ENCODE measurements around the gene KRT32.

The KRT32 gene

DNA sequence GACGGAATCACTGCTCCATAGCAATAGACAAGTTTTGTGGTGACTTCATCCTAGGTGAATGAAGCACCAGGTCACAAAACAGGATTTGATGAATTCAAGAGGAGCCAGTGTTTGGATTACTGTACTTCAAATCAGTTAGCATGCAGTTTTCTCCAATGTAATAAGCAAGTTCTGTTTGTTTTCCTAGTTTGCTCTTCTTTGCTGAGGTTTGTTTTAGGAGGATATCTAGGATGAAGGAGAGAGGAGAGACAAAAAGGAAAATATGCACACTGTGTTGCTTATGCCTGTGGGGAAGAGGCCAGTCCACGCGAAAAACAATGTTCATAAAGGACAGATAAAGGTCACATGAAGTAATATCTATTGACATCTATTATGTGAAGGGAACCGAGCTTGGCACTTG, 51.8 kb downstream of the KRT32 start:
- Mint-ChIP-seq H3K27me3 (ENCODE audit: low read depth, poor library complexity) (peaks cover 4% of the 10 kb centered on the region), H3K4me3 (no peak overlapping the region), H3K27ac (no peak overlapping the region), H3K36me3 (ENCODE audit: low read depth) (no peaks in the 10 kb centered on the region), H3K4me1 (peaks cover 33% of the 10 kb centered on the region), H3K9me3 (no peaks in the 10 kb centered on the region)
- TF ChIP-seq, protein P1, sequence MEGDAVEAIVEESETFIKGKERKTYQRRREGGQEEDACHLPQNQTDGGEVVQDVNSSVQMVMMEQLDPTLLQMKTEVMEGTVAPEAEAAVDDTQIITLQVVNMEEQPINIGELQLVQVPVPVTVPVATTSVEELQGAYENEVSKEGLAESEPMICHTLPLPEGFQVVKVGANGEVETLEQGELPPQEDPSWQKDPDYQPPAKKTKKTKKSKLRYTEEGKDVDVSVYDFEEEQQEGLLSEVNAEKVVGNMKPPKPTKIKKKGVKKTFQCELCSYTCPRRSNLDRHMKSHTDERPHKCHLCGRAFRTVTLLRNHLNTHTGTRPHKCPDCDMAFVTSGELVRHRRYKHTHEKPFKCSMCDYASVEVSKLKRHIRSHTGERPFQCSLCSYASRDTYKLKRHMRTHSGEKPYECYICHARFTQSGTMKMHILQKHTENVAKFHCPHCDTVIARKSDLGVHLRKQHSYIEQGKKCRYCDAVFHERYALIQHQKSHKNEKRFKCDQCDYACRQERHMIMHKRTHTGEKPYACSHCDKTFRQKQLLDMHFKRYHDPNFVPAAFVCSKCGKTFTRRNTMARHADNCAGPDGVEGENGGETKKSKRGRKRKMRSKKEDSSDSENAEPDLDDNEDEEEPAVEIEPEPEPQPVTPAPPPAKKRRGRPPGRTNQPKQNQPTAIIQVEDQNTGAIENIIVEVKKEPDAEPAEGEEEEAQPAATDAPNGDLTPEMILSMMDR (IDR thresholded peaks at IDR 0.05), result no peak
- no peak for DNase-seq

DNA sequence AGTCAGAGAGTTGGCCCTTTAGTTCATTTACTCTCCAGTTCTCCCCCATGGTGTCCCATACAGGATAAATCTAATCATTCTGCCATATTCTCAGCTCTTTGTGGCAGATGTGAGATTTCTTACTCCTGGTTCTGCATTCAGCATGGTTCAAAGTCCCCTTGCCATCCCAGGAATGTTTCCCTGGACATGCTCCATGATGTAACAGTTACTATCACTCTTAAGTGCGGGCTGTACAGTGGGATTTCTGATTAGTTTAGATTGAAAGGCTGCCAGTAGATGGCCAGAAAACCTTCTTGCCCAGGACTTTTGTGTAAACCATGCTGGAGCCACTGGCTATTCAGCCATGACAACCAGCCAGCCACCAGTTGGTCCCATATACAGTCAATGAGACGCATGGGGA, 53.2 kb downstream of the KRT32 start:
- no peaks in the 10 kb centered on the region for H3K36me3 Mint-ChIP-seq (ENCODE audit: low read depth)
- TF ChIP-seq, protein P1 (IDR thresholded peaks at IDR 0.05), result no peak

DNA sequence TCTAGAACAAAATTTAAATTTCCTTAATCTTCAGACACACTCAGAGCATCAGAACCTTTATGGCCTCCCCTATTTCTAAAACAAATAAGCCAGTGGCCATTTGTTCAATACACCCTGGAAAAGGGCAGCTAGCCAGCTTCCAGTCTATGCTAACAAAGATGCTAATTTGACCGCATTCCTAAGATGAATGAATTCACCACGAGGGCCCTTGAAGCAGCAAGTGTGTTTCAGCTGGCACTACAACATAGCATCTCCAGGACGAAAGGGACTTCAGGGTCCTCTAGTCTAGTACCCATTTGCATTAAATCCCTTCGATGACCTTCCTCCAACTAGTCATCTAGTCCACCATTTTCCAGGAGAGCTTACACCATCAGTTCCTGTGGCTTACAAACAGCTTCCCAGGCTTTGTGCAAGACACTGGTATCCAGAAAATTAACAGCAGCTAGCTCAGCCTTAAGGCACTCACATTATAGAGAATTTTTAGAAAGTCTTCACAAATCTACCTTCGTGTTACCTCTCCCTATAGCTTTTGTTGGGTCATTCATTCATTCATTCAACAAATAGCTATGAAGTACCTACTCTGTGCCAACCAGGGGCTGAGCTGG, 53.7 kb downstream of the KRT32 start:
- peaks cover 33% of the 10 kb centered on the region for H3K4me1 Mint-ChIP-seq
- H3K27ac Mint-ChIP-seq, result no peak overlapping the region
- H3K9me3 Mint-ChIP-seq, result no peaks in the 10 kb centered on the region
- TF ChIP-seq, protein P1 (IDR thresholded peaks at IDR 0.05), result no peak
- DNase-seq, result no peak
- H3K4me3 Mint-ChIP-seq, result no peak overlapping the region
- no peaks in the 10 kb centered on the region for H3K36me3 Mint-ChIP-seq (ENCODE audit: low read depth)
- peaks cover 4% of the 10 kb centered on the region for H3K27me3 Mint-ChIP-seq (ENCODE audit: low read depth, poor library complexity)

More for the DNA sequence above, 53.2 kb downstream of the KRT32 start:
- H3K4me3 Mint-ChIP-seq, result no peak overlapping the region
- H3K27me3 Mint-ChIP-seq (ENCODE audit: low read depth, poor library complexity), result peaks cover 4% of the 10 kb centered on the region
- no peak overlapping the region for H3K27ac Mint-ChIP-seq
- no peak for DNase-seq
- no peaks in the 10 kb centered on the region for H3K9me3 Mint-ChIP-seq
- peaks cover 33% of the 10 kb centered on the region for H3K4me1 Mint-ChIP-seq

DNA sequence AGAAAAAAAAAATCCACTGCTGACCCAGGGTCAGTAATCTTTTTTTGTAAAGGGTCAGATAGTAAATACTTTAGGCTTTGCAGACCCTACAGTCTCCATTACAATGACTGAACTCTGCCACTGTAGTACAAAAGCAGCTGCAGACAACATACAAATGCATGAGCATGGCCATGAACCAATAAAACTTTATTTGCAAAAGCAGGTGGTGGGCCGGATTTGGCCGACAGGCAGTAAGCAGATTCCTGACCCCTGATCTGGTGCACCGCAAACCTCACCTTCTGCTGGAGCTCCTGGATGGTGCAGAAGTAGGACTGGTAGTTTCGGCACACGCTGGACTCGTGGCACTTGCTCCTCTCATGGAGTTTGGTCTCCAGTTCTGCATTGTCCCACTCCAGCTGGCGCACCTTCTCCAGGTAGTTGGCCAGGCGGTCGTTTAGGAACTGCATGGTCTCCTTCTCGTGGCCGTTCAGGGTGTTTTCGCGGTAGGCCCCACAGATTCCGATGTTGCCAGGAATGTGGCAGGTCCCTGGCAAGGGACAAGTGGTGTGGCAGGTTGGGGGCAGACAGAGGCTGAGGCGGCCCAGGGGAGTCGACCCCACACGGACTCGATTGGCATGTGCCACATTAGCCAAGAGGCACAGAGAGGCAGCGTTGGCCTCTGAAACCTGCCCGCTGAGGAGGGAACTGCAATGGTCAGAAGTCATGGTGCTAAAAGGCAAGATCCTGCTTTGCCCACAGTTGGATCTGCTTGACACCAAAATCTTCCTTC, 55.9 kb downstream of the KRT32 start:
- Mint-ChIP-seq H3K27me3 (ENCODE audit: low read depth, poor library complexity) (peaks cover 8% of the 10 kb centered on the region), H3K4me1 (peaks cover 17% of the 10 kb centered on the region), H3K9me3 (no peaks in the 10 kb centered on the region), H3K4me3 (no peak overlapping the region), H3K36me3 (ENCODE audit: low read depth) (no peaks in the 10 kb centered on the region), H3K27ac (no peak overlapping the region)
- TF ChIP-seq, protein P1 (IDR thresholded peaks at IDR 0.05), result no peak
- DNase-seq, result no peak
